Measurements from ENCODE around the gene ST6GALNAC3.

ST6GALNAC3 gene

DNA sequence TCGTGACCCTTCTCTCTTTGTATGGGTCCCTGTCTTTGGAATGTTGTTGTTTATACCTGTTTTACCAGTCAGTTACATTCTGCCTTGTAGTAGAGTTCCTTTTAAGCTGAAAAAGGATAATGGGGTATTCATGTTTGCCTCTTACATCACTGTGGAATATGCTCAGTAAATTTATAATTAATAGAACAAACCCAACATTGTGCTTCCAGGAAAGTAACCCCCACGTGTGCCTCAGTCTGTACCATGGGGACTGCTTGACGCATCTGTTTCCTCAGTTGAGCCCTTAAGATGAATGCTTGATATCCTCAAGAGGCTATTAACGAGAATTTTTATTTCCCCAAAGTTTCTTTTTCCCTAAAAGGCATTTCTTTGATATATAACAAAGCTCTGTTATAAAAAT lies 73.4 kb downstream of the ST6GALNAC3 start:
- no peak for DNase-seq
- no peak overlapping the region for H3K27ac ChIP-seq (ENCODE audit: insufficient read depth, low read length, poor library complexity, severe bottlenecking)
- no peaks in the 10 kb centered on the region for H3K9me3 ChIP-seq (ENCODE audit: control insufficient read depth, low read length)
- no peaks in the 10 kb centered on the region for H3K4me1 ChIP-seq (ENCODE audit: control insufficient read depth, insufficient read depth, low read length, poor library complexity, severe bottlenecking)
- H3K27me3 ChIP-seq (replicated peaks; ENCODE audit: control insufficient read depth, insufficient read depth, low read length, poor library complexity, severe bottlenecking) = no peaks in the 10 kb centered on the region
- no peaks in the 10 kb centered on the region for H3K36me3 ChIP-seq (ENCODE audit: control insufficient read depth, insufficient read depth, low read length)
- H3K4me3 ChIP-seq (ENCODE audit: insufficient read depth, low read depth, low read length, poor library complexity, severe bottlenecking) = no peak overlapping the region

- Histone ChIP-seq H3K36me3 (ENCODE audit: control insufficient read depth, insufficient read depth, low read length) (no peaks in the 10 kb centered on the region), H3K4me3 (ENCODE audit: insufficient read depth, low read depth, low read length, poor library complexity, severe bottlenecking) (no peak overlapping the region), H3K4me1 (ENCODE audit: control insufficient read depth, insufficient read depth, low read length, poor library complexity, severe bottlenecking) (no peaks in the 10 kb centered on the region), H3K27ac (ENCODE audit: insufficient read depth, low read length, poor library complexity, severe bottlenecking) (no peak overlapping the region), H3K9me3 (ENCODE audit: control insufficient read depth, low read length) (no peaks in the 10 kb centered on the region), H3K27me3 (replicated peaks; ENCODE audit: control insufficient read depth, insufficient read depth, low read length, poor library complexity, severe bottlenecking) (no peaks in the 10 kb centered on the region)
- no peak for DNase-seq
Observed at GRCh38 chr1:76148460-76148859, 73.9 kb downstream of the ST6GALNAC3 start.

GRCh38 chr1:76153841-76154205 lies 79.3 kb downstream of the ST6GALNAC3 start:
- Histone ChIP-seq H3K27me3 (replicated peaks; ENCODE audit: control insufficient read depth, insufficient read depth, low read length, poor library complexity, severe bottlenecking) (no peaks in the 10 kb centered on the region), H3K36me3 (ENCODE audit: control insufficient read depth, insufficient read depth, low read length) (no peaks in the 10 kb centered on the region), H3K27ac (ENCODE audit: insufficient read depth, low read length, poor library complexity, severe bottlenecking) (peak overlapping the region; percentile 24), H3K4me1 (ENCODE audit: control insufficient read depth, insufficient read depth, low read length, poor library complexity, severe bottlenecking) (peaks cover 4% of the 10 kb centered on the region), H3K9me3 (ENCODE audit: control insufficient read depth, low read length) (no peaks in the 10 kb centered on the region), H3K4me3 (ENCODE audit: insufficient read depth, low read depth, low read length, poor library complexity, severe bottlenecking) (no peak overlapping the region)
- DNase-seq = no peak

DNA sequence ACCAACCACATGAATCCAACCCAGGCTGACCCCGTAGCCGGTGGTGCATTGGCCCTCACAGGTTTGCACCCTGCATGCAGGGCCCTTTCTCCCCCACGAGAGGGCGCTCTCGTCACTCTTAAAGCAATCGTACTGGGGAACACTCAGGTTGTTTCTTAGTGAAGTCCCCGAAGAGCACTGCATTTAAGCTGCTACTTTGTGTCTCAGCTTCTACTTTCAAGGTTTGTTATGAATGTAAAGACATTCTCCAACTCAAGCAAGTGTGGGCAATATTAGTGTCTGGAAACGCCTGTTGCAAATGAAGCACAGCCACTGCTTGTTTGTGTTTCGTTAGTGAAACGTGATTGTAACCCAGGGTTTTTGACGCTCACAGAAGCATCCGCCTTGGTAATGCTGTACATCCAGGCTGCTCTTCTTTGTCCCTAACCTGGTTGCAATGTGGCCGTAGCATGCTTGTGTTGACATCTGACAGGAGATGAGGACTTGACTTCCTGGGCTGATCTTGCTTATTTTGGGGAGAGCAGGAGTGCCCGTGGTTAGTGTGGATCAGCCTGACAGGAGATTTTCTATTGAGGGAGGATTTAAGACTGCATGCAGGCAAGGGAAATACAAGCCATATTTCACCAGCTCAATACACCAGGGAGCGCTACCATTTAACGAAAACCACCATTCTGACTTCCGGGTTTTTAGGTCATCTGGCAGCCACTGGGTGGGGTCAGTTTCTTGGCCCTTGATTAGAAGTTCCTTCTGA lies 79.8 kb downstream of the ST6GALNAC3 start:
- peak; percentile 34 to 66 (median 46) for DNase-seq
- H3K27ac ChIP-seq (ENCODE audit: insufficient read depth, low read length, poor library complexity, severe bottlenecking) = peak overlapping the region; percentile 24

DNA sequence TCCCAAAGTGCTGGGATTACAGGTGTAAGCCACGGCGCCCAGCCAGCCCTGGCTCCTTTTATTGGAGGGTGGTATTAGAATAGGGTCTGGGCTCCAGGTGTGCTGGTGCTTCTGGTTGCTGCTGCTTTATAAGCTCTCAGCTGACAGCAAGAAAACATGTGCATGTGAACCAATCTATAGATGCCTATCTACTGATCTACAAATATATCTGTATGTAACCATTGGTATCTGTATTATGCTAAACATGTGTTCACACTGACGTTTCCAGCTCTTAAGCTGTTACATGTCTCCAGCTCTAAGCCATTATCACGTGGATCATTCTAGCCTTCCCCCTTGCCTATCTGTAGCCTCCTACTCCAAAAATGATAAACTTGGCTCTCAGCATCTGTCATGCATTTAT lies 82.4 kb downstream of the ST6GALNAC3 start:
- Histone ChIP-seq H3K27me3 (replicated peaks; ENCODE audit: control insufficient read depth, insufficient read depth, low read length, poor library complexity, severe bottlenecking) (no peaks in the 10 kb centered on the region), H3K36me3 (ENCODE audit: control insufficient read depth, insufficient read depth, low read length) (no peaks in the 10 kb centered on the region), H3K27ac (ENCODE audit: insufficient read depth, low read length, poor library complexity, severe bottlenecking) (no peak overlapping the region), H3K4me3 (ENCODE audit: insufficient read depth, low read depth, low read length, poor library complexity, severe bottlenecking) (no peak overlapping the region), H3K4me1 (ENCODE audit: control insufficient read depth, insufficient read depth, low read length, poor library complexity, severe bottlenecking) (peaks cover 4% of the 10 kb centered on the region), H3K9me3 (ENCODE audit: control insufficient read depth, low read length) (no peaks in the 10 kb centered on the region)
- DNase-seq = no peak

More for the DNA sequence above, 79.8 kb downstream of the ST6GALNAC3 start:
- no peaks in the 10 kb centered on the region for H3K27me3 ChIP-seq (replicated peaks; ENCODE audit: control insufficient read depth, insufficient read depth, low read length, poor library complexity, severe bottlenecking)
- H3K9me3 ChIP-seq (ENCODE audit: control insufficient read depth, low read length) = no peaks in the 10 kb centered on the region
- H3K4me1 ChIP-seq (ENCODE audit: control insufficient read depth, insufficient read depth, low read length, poor library complexity, severe bottlenecking) = peaks cover 4% of the 10 kb centered on the region
- H3K36me3 ChIP-seq (ENCODE audit: control insufficient read depth, insufficient read depth, low read length) = no peaks in the 10 kb centered on the region
- H3K4me3 ChIP-seq (ENCODE audit: insufficient read depth, low read depth, low read length, poor library complexity, severe bottlenecking) = peak overlapping the region; percentile 61

GRCh38 chr1:76158126-76158525 lies 83.6 kb downstream of the ST6GALNAC3 start:
- Histone ChIP-seq H3K36me3 (ENCODE audit: control insufficient read depth, insufficient read depth, low read length) (no peaks in the 10 kb centered on the region), H3K9me3 (ENCODE audit: control insufficient read depth, low read length) (no peaks in the 10 kb centered on the region), H3K27me3 (replicated peaks; ENCODE audit: control insufficient read depth, insufficient read depth, low read length, poor library complexity, severe bottlenecking) (no peaks in the 10 kb centered on the region), H3K4me1 (ENCODE audit: control insufficient read depth, insufficient read depth, low read length, poor library complexity, severe bottlenecking) (peaks cover 4% of the 10 kb centered on the region), H3K27ac (ENCODE audit: insufficient read depth, low read length, poor library complexity, severe bottlenecking) (no peak overlapping the region), H3K4me3 (ENCODE audit: insufficient read depth, low read depth, low read length, poor library complexity, severe bottlenecking) (no peak overlapping the region)
- DNase-seq = no peak

GRCh38 chr1:76160225-76160624 lies 85.7 kb downstream of the ST6GALNAC3 start:
- no peak overlapping the region for H3K4me3 ChIP-seq (ENCODE audit: insufficient read depth, low read depth, low read length, poor library complexity, severe bottlenecking)
- H3K4me1 ChIP-seq (ENCODE audit: control insufficient read depth, insufficient read depth, low read length, poor library complexity, severe bottlenecking) = no peaks in the 10 kb centered on the region
- H3K27ac ChIP-seq (ENCODE audit: insufficient read depth, low read length, poor library complexity, severe bottlenecking) = no peak overlapping the region
- H3K9me3 ChIP-seq (ENCODE audit: control insufficient read depth, low read length) = no peaks in the 10 kb centered on the region
- no peak for DNase-seq
- no peaks in the 10 kb centered on the region for H3K27me3 ChIP-seq (replicated peaks; ENCODE audit: control insufficient read depth, insufficient read depth, low read length, poor library complexity, severe bottlenecking)
- H3K36me3 ChIP-seq (ENCODE audit: control insufficient read depth, insufficient read depth, low read length) = no peaks in the 10 kb centered on the region

DNA sequence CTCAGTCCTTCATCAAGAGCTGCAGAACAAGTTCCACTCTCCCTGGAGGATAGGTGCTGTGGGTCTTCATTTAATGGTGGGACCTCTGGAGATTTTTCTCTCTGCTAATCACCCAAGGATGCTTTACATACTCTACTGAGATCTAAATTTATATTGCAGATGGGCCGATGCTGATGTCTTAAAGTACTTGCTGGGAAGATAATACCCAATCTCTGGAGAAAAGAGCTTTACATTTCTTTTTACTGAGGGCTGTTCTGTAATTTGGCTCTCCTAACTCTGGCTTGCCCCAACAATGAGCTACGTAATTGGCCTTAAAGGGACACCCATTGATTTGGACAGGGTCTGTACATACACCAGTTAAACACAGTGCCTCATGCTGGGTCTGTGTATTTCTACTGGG lies 86.9 kb downstream of the ST6GALNAC3 start:
- Histone ChIP-seq H3K4me1 (ENCODE audit: control insufficient read depth, insufficient read depth, low read length, poor library complexity, severe bottlenecking) (no peaks in the 10 kb centered on the region), H3K36me3 (ENCODE audit: control insufficient read depth, insufficient read depth, low read length) (no peaks in the 10 kb centered on the region), H3K27me3 (replicated peaks; ENCODE audit: control insufficient read depth, insufficient read depth, low read length, poor library complexity, severe bottlenecking) (no peaks in the 10 kb centered on the region), H3K4me3 (ENCODE audit: insufficient read depth, low read depth, low read length, poor library complexity, severe bottlenecking) (no peak overlapping the region), H3K27ac (ENCODE audit: insufficient read depth, low read length, poor library complexity, severe bottlenecking) (no peak overlapping the region), H3K9me3 (ENCODE audit: control insufficient read depth, low read length) (no peaks in the 10 kb centered on the region)
- no peak for DNase-seq

GRCh38 chr1:76162254-76162653 lies 87.7 kb downstream of the ST6GALNAC3 start:
- H3K9me3 ChIP-seq (ENCODE audit: control insufficient read depth, low read length) = no peaks in the 10 kb centered on the region
- no peaks in the 10 kb centered on the region for H3K27me3 ChIP-seq (replicated peaks; ENCODE audit: control insufficient read depth, insufficient read depth, low read length, poor library complexity, severe bottlenecking)
- H3K4me3 ChIP-seq (ENCODE audit: insufficient read depth, low read depth, low read length, poor library complexity, severe bottlenecking) = no peak overlapping the region
- H3K27ac ChIP-seq (ENCODE audit: insufficient read depth, low read length, poor library complexity, severe bottlenecking) = no peak overlapping the region
- no peaks in the 10 kb centered on the region for H3K36me3 ChIP-seq (ENCODE audit: control insufficient read depth, insufficient read depth, low read length)
- H3K4me1 ChIP-seq (ENCODE audit: control insufficient read depth, insufficient read depth, low read length, poor library complexity, severe bottlenecking) = no peaks in the 10 kb centered on the region
- DNase-seq = no peak

DNA sequence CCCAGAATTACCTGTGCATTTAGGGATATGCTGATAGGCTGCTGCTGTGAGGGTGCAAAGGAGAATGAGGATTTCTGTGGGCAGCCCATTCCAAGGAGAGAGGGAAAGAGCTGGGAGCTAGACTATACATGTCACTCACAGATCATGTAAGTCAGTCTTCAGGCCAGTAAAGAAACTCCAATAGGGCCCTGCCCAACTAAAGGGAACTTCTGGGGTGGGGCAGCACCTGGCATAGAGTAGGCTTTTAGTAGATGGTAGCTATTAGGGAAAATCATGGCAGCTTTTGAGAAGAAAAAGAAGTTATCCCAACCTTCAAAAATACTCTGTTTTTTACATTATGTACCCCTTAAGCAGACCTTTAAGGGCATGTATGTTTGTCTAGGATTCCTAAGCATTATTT lies 89.6 kb downstream of the ST6GALNAC3 start:
- H3K27ac ChIP-seq (ENCODE audit: insufficient read depth, low read length, poor library complexity, severe bottlenecking) = no peak overlapping the region
- no peaks in the 10 kb centered on the region for H3K36me3 ChIP-seq (ENCODE audit: control insufficient read depth, insufficient read depth, low read length)
- no peaks in the 10 kb centered on the region for H3K4me1 ChIP-seq (ENCODE audit: control insufficient read depth, insufficient read depth, low read length, poor library complexity, severe bottlenecking)
- no peaks in the 10 kb centered on the region for H3K9me3 ChIP-seq (ENCODE audit: control insufficient read depth, low read length)
- no peaks in the 10 kb centered on the region for H3K27me3 ChIP-seq (replicated peaks; ENCODE audit: control insufficient read depth, insufficient read depth, low read length, poor library complexity, severe bottlenecking)
- H3K4me3 ChIP-seq (ENCODE audit: insufficient read depth, low read depth, low read length, poor library complexity, severe bottlenecking) = no peak overlapping the region
- DNase-seq = no peak

Data from effector memory CD4-positive, alpha-beta T cell (primary cell).